ENCODE measurements around the gene MAP2K1.
"Not testable (repeated sequence)": the region's sequence is repeated elsewhere in the genome, so short reads cannot be mapped to it uniquely, and the experiment has no call there.

MAP2K1 gene

GRCh38 chr15:66497502-66498455 is 111.1 kb downstream of the MAP2K1 start, which contains the start of gene SNAPC5:
SNAPC5 (minus strand) TSS chr15:66497762; CDS start chr15:66497731, 31 bp downstream.
- peak within 1 kb of the TSS; percentile 78 for H4K91ac ChIP-seq (ENCODE audit: low read length)
- H3K4me2 ChIP-seq (ENCODE audit: low read length, poor library complexity, severe bottlenecking) = peak within 1 kb of the TSS; percentile 56
- H3K23ac ChIP-seq (ENCODE audit: low read length in 2 of 2) = peak within 1 kb of the TSS in 1 of 2 experiments; percentile 23
- H2BK12ac ChIP-seq (ENCODE audit: low read length in 2 of 2) = no peak within 1 kb of the TSS
- no peaks in the 10 kb centered on the region for H3K27me3 ChIP-seq (ENCODE audit: control insufficient read depth in 1 of 2, insufficient read depth in 1 of 2, low read length in 2 of 2)
- H3K9ac ChIP-seq (ENCODE audit: low read length) = peak within 1 kb of the TSS; percentile 99
- H2BK5ac ChIP-seq (ENCODE audit: low read depth, low read length, poor library complexity, severe bottlenecking) = no peak within 1 kb of the TSS
- H3K9me3 ChIP-seq (ENCODE audit: control insufficient read depth, low read length) = no peaks in the 10 kb centered on the region
- H3K36me3 ChIP-seq (ENCODE audit: control insufficient read depth in 1 of 2, insufficient read depth in 2 of 2, low read depth in 1 of 2, low read length in 2 of 2) = peaks cover 26 to 79% of the 10 kb centered on the region in 2 experiments
- H3K4me1 ChIP-seq (ENCODE audit: control insufficient read depth, insufficient read depth, low read depth, low read length) = peaks cover 6% of the 10 kb centered on the region
- H2AK5ac ChIP-seq (ENCODE audit: low read length, severe bottlenecking) = no peak within 1 kb of the TSS
- 10% methylated on average over 43 of the region's 43 CpGs for WGBS
- no peak within 1 kb of the TSS for H2BK120ac ChIP-seq (ENCODE audit: low read depth, low read length)
- peak; percentile 94 for DNase-seq
- H2BK15ac ChIP-seq (ENCODE audit: low read depth, poor library complexity, severe bottlenecking) = peak within 1 kb of the TSS; percentile 8
- H3K4ac ChIP-seq (ENCODE audit: low read depth in 1 of 2, low read length in 2 of 2) = peak within 1 kb of the TSS in 1 of 2 experiments; percentile 34
- H2AFZ ChIP-seq (ENCODE audit: low read depth, low read length) = peak within 1 kb of the TSS; percentile 87
- peak within 1 kb of the TSS; percentile 78 to 94 for H3K4me3 ChIP-seq (ENCODE audit: insufficient read depth in 1 of 2, low read depth in 1 of 2, low read length in 2 of 2)
- H3K79me1 ChIP-seq (replicated peaks; ENCODE audit: low read length, poor library complexity, severe bottlenecking) = peaks cover 10% of the 10 kb centered on the region
- H3K27ac ChIP-seq (ENCODE audit: low read length, poor library complexity, severe bottlenecking) = peak within 1 kb of the TSS; percentile 73
- H4K8ac ChIP-seq (ENCODE audit: low read length) = peak within 1 kb of the TSS; percentile 91
- peak within 1 kb of the TSS; percentile 63 to 97 for H3K18ac ChIP-seq (ENCODE audit: low read depth in 1 of 2, low read length in 2 of 2)
- peak within 1 kb of the TSS in 1 of 2 experiments; percentile 99 for H3K14ac ChIP-seq (ENCODE audit: low read length in 2 of 2)

- WGBS = 81% methylated on average over 3 of the region's 3 CpGs
Observed at GRCh38 chr15:66498501-66499386, 112.0 kb downstream of the MAP2K1 start.

GRCh38 chr15:66500346-66500745 is 113.6 kb downstream of the MAP2K1 start:
- not testable (repeated sequence) for H2BK12ac ChIP-seq (ENCODE audit: low read length in 2 of 2); H4K8ac ChIP-seq (ENCODE audit: low read length); H4K91ac ChIP-seq (ENCODE audit: low read length); H3K4me2 ChIP-seq (ENCODE audit: low read length, poor library complexity, severe bottlenecking); H3K27me3 ChIP-seq (ENCODE audit: control insufficient read depth in 1 of 2, insufficient read depth in 1 of 2, low read length in 2 of 2); H2AFZ ChIP-seq (ENCODE audit: low read depth, low read length); H2BK120ac ChIP-seq (ENCODE audit: low read depth, low read length); H3K4me3 ChIP-seq (ENCODE audit: insufficient read depth in 1 of 2, low read depth in 1 of 2, low read length in 2 of 2); H3K9me3 ChIP-seq (ENCODE audit: control insufficient read depth, low read length); DNase-seq; H3K4me1 ChIP-seq (ENCODE audit: control insufficient read depth, insufficient read depth, low read depth, low read length); H2BK5ac ChIP-seq (ENCODE audit: low read depth, low read length, poor library complexity, severe bottlenecking); H3K27ac ChIP-seq (ENCODE audit: low read length, poor library complexity, severe bottlenecking); H2AK5ac ChIP-seq (ENCODE audit: low read length, severe bottlenecking); H3K4ac ChIP-seq (ENCODE audit: low read depth in 1 of 2, low read length in 2 of 2); H3K79me1 ChIP-seq (replicated peaks; ENCODE audit: low read length, poor library complexity, severe bottlenecking); H3K14ac ChIP-seq (ENCODE audit: low read length in 2 of 2); H3K18ac ChIP-seq (ENCODE audit: low read depth in 1 of 2, low read length in 2 of 2); H2BK15ac ChIP-seq (ENCODE audit: low read depth, poor library complexity, severe bottlenecking); H3K23ac ChIP-seq (ENCODE audit: low read length in 2 of 2)
- H3K9ac ChIP-seq (ENCODE audit: low read length) = peak overlapping the region; percentile 97
- H3K36me3 ChIP-seq (ENCODE audit: control insufficient read depth in 1 of 2, insufficient read depth in 2 of 2, low read depth in 1 of 2, low read length in 2 of 2) = peaks cover 23 to 60% of the 10 kb centered on the region in 2 experiments
- 95% methylated on average over 6 of the region's 7 CpGs for WGBS

More at GRCh38 chr15:66498501-66499386, 112.0 kb downstream of the MAP2K1 start:
- Histone ChIP-seq H2BK5ac (ENCODE audit: low read depth, low read length, poor library complexity, severe bottlenecking) (no peak overlapping the region), H2AK5ac (ENCODE audit: low read length, severe bottlenecking) (no peak overlapping the region), H3K4me3 (ENCODE audit: insufficient read depth in 1 of 2, low read depth in 1 of 2, low read length in 2 of 2) (no peak overlapping the region), H3K18ac (ENCODE audit: low read depth in 1 of 2, low read length in 2 of 2) (no peak overlapping the region), H3K4me1 (ENCODE audit: control insufficient read depth, insufficient read depth, low read depth, low read length) (peaks cover 6% of the 10 kb centered on the region), H4K8ac (ENCODE audit: low read length) (no peak overlapping the region), H3K4ac (ENCODE audit: low read depth in 1 of 2, low read length in 2 of 2) (no peak overlapping the region), H3K27me3 (ENCODE audit: control insufficient read depth in 1 of 2, insufficient read depth in 1 of 2, low read length in 2 of 2) (no peaks in the 10 kb centered on the region), H3K79me1 (replicated peaks; ENCODE audit: low read length, poor library complexity, severe bottlenecking) (peaks cover 10% of the 10 kb centered on the region), H3K36me3 (ENCODE audit: control insufficient read depth in 1 of 2, insufficient read depth in 2 of 2, low read depth in 1 of 2, low read length in 2 of 2) (peaks cover 23 to 76% of the 10 kb centered on the region in 2 experiments), H3K14ac (ENCODE audit: low read length in 2 of 2) (no peak overlapping the region), H2BK120ac (ENCODE audit: low read depth, low read length) (no peak overlapping the region), H3K27ac (ENCODE audit: low read length, poor library complexity, severe bottlenecking) (peak overlapping the region; percentile 43), H2BK12ac (ENCODE audit: low read length in 2 of 2) (no peak overlapping the region), H3K9ac (ENCODE audit: low read length) (peak overlapping the region; percentile 99), H4K91ac (ENCODE audit: low read length) (no peak overlapping the region), H3K9me3 (ENCODE audit: control insufficient read depth, low read length) (no peaks in the 10 kb centered on the region), H2AFZ (ENCODE audit: low read depth, low read length) (no peak overlapping the region), H3K4me2 (ENCODE audit: low read length, poor library complexity, severe bottlenecking) (no peak overlapping the region), H3K23ac (ENCODE audit: low read length in 2 of 2) (no peak overlapping the region), H2BK15ac (ENCODE audit: low read depth, poor library complexity, severe bottlenecking) (no peak overlapping the region)
- DNase-seq = peak; percentile 48

Data from mesenchymal stem cell (in vitro differentiated cells and primary cell).